ENCODE measurements around the gene GMDS.

Gene GMDS

GRCh38 chr6:1659816-1660215 lies 585.6 kb downstream of the GMDS start:
- TF ChIP-seq CTCF (IDR thresholded peaks at IDR 0.05; ENCODE audit: insufficient read depth, low read length, poor library complexity, severe bottlenecking), result no peak
- Histone ChIP-seq H3K36me3 (ENCODE audit: control insufficient read depth, insufficient read depth, low read length) (no peaks in the 10 kb centered on the region), H3K27me3 (replicated peaks; ENCODE audit: control insufficient read depth, insufficient read depth, low read length) (no peaks in the 10 kb centered on the region), H3K4me3 (replicated peaks; ENCODE audit: low read depth, low read length) (no peak overlapping the region)
- DNase-seq (ENCODE audit: extremely low read depth, insufficient read length), result no peak

DNA sequence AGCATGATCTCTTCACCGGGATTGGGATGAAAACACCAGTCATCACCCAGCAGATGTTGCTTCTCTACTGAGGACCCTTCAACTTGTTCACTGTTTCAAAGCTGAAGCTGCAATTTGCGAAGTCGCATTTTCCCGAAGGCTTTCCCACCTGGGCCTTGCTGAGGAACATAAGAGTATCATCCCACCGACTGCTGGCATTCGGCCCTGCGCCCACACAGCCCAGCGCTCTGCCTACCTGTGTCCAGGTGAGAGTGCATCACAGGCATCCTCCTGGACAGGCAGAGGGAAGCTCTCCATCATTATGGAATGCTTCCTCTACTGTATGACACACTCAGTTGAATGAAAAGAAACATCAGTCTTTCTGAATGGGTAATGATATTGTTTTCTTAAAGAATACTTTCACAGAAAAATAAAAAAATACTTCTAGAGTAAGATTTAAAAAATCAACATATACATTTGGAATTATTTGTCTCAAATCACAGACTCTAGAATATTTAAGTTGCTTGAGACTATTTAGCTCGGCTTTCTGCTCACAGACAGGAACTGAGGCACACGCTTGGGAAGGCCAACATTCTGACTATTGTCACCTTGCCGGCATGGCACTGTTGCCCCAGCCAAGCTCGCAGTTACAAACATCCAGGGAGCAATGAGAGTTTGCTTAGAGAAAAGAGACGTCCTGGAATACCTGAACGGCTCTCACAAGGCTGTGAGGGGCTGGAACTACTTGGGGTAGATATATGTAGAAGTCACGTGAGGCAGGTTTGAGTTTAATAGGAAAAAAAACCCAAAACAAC lies 587.0 kb downstream of the GMDS start:
- no peak overlapping the region for H3K4me3 ChIP-seq (replicated peaks; ENCODE audit: low read depth, low read length)
- no peaks in the 10 kb centered on the region for H3K36me3 ChIP-seq (ENCODE audit: control insufficient read depth, insufficient read depth, low read length)
- no peak for TF ChIP-seq CTCF (IDR thresholded peaks at IDR 0.05; ENCODE audit: insufficient read depth, low read length, poor library complexity, severe bottlenecking)
- DNase-seq (ENCODE audit: extremely low read depth, insufficient read length), result no peak
- H3K27me3 ChIP-seq (replicated peaks; ENCODE audit: control insufficient read depth, insufficient read depth, low read length), result no peaks in the 10 kb centered on the region

- TF ChIP-seq CTCF (IDR thresholded peaks at IDR 0.05; ENCODE audit: insufficient read depth, low read length, poor library complexity, severe bottlenecking), result no peak
- Histone ChIP-seq H3K4me3 (replicated peaks; ENCODE audit: low read depth, low read length) (no peak overlapping the region), H3K36me3 (ENCODE audit: control insufficient read depth, insufficient read depth, low read length) (no peaks in the 10 kb centered on the region), H3K27me3 (replicated peaks; ENCODE audit: control insufficient read depth, insufficient read depth, low read length) (no peaks in the 10 kb centered on the region)
- no peak for DNase-seq (ENCODE audit: extremely low read depth, insufficient read length)
Observed at GRCh38 chr6:1657771-1658165, 587.6 kb downstream of the GMDS start.

DNA sequence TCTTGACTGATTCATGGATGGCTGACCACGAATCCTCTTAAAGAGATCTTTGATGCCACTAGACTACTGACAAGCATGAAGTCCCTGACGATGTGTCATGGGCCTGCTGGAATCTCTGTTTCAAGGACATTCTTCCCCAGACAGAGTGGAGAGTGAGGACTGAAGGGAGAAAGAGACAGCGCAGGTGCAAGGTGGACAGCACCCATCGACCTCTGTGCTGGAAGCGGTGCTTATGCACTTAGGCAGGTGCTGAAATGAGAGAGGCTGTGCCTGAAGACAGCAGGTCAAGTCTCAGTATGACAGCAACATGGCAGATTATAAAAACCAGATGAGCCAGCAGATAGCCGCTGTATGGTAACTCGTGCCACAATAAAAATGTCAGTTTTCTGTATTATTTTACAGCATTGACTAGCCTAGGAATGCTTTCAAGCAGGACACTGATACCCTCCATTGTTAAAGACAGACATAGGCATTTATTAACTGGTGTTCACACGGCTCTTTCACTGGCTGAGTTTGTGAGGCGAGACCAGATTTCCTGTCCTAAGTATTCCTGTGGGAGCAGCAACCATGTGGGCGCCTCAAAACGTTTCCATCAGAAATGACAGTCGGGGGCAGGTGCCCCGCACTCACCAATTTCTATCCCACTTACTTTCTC lies 588.2 kb downstream of the GMDS start:
- DNase-seq (ENCODE audit: extremely low read depth, insufficient read length), result no peak
- H3K27me3 ChIP-seq (replicated peaks; ENCODE audit: control insufficient read depth, insufficient read depth, low read length), result no peaks in the 10 kb centered on the region
- no peak for TF ChIP-seq CTCF (IDR thresholded peaks at IDR 0.05; ENCODE audit: insufficient read depth, low read length, poor library complexity, severe bottlenecking)

DNA sequence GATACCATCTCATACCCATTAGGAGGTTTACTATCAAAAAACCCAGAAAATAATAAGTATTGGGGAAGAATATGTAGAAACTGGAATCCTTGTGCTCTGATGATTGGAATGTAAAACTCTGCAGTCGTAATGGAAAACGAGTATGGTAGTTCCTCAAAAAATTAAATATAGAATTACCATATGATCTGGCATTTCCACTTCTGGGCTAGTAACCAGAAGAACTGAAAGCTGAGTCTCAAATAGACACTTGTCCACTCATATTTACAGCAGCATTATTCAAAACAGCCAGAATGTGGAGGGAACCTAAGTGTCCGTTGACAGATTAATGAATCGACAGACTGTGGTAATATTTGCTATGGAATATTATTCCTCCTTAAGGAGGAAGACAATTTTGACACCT lies 591.4 kb downstream of the GMDS start:
- no peak for TF ChIP-seq CTCF (IDR thresholded peaks at IDR 0.05; ENCODE audit: insufficient read depth, low read length, poor library complexity, severe bottlenecking)
- Histone ChIP-seq H3K36me3 (ENCODE audit: control insufficient read depth, insufficient read depth, low read length) (no peaks in the 10 kb centered on the region; the same call in 1 of the 2 replicates), H3K4me3 (replicated peaks; ENCODE audit: low read depth, low read length) (no peak overlapping the region), H3K27me3 (replicated peaks; ENCODE audit: control insufficient read depth, insufficient read depth, low read length) (no peaks in the 10 kb centered on the region)
- no peak for DNase-seq (ENCODE audit: extremely low read depth, insufficient read length)

More for the DNA sequence above, 588.2 kb downstream of the GMDS start:
- no peak overlapping the region for H3K4me3 ChIP-seq (replicated peaks; ENCODE audit: low read depth, low read length)
- H3K36me3 ChIP-seq (ENCODE audit: control insufficient read depth, insufficient read depth, low read length), result no peaks in the 10 kb centered on the region
